Nephron (organoid): ENCODE measurements around the gene PTPRCAP.

Experiments used
- H3K27ac Mint-ChIP-seq, 3 experiments: 2 replicates each; pipeline ENCODE4 v1.8.0; 2020; ENCODE audit warnings: mixed read lengths in 3 of 3, mild to moderate bottlenecking in 2 of 3, moderate library complexity in 1 of 3
- H3K27me3 Mint-ChIP-seq: 2 replicates; pipeline ENCODE4 v1.8.0; 2021; ENCODE audit warnings: low read depth, mild to moderate bottlenecking, moderate library complexity, mixed read lengths
- H3K36me3 Mint-ChIP-seq: 2 replicates; pipeline ENCODE4 v1.8.0; 2020; ENCODE audit warnings: low read depth, mixed read lengths
- H3K4me1 Mint-ChIP-seq: 2 replicates; pipeline ENCODE4 v1.8.0; 2020; ENCODE audit warnings: mixed read lengths
- H3K4me3 Mint-ChIP-seq, 3 experiments: 2 replicates each; pipeline ENCODE4 v1.8.0; 2020; ENCODE audit warnings: mild to moderate bottlenecking in 3 of 3, mixed read lengths in 3 of 3, moderate library complexity in 2 of 3
- H3K9me3 Mint-ChIP-seq: 2 replicates; pipeline ENCODE4 v1.8.0; 2020; ENCODE audit warnings: mixed read lengths
- TF ChIP-seq, protein P1 (sequence below), 3 experiments: fragments of 200-600 bp; sonication (generic); IDR thresholded peaks; one replicate each; pipeline ENCODE4 v1.5.0; 2021; ENCODE audit warnings: antibody characterized with exemption in 3 of 3; ENCODE audit not compliant: unreplicated experiment in 3 of 3

The PTPRCAP gene

DNA sequence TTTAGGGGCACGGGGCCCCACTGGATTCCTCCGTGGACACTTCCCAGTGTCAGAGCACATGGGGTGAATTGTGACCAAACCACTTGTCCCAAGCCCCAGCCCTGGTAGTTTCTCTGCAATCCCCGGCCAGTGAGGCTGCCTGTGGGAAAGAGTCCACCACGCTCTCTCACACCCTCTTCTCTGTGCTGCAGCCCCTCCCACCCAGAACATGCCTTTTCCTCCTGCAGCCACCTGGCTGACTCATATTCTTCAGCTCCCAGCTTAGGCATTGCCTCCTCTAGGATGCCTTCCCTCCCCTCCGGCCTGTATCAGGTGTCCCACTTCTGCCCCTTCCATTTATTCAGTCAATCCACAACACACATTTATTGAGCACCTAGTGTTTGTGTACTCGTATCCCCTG, 14.6 kb downstream of the PTPRCAP start:
- Mint-ChIP-seq H3K4me3 (peak overlapping the region; percentile 49 to 62 (median 49)), H3K4me1 (peaks cover 8% of the 10 kb centered on the region), H3K9me3 (no peaks in the 10 kb centered on the region), H3K36me3 (no peaks in the 10 kb centered on the region), H3K27me3 (peaks cover 2% of the 10 kb centered on the region), H3K27ac (peak overlapping the region in 2 of 3 experiments; percentile 53 to 74)
- TF ChIP-seq, protein P1, sequence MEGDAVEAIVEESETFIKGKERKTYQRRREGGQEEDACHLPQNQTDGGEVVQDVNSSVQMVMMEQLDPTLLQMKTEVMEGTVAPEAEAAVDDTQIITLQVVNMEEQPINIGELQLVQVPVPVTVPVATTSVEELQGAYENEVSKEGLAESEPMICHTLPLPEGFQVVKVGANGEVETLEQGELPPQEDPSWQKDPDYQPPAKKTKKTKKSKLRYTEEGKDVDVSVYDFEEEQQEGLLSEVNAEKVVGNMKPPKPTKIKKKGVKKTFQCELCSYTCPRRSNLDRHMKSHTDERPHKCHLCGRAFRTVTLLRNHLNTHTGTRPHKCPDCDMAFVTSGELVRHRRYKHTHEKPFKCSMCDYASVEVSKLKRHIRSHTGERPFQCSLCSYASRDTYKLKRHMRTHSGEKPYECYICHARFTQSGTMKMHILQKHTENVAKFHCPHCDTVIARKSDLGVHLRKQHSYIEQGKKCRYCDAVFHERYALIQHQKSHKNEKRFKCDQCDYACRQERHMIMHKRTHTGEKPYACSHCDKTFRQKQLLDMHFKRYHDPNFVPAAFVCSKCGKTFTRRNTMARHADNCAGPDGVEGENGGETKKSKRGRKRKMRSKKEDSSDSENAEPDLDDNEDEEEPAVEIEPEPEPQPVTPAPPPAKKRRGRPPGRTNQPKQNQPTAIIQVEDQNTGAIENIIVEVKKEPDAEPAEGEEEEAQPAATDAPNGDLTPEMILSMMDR (IDR thresholded peaks at IDR 0.05; ENCODE audit: unreplicated experiment in 3 of 3) = no peak

DNA sequence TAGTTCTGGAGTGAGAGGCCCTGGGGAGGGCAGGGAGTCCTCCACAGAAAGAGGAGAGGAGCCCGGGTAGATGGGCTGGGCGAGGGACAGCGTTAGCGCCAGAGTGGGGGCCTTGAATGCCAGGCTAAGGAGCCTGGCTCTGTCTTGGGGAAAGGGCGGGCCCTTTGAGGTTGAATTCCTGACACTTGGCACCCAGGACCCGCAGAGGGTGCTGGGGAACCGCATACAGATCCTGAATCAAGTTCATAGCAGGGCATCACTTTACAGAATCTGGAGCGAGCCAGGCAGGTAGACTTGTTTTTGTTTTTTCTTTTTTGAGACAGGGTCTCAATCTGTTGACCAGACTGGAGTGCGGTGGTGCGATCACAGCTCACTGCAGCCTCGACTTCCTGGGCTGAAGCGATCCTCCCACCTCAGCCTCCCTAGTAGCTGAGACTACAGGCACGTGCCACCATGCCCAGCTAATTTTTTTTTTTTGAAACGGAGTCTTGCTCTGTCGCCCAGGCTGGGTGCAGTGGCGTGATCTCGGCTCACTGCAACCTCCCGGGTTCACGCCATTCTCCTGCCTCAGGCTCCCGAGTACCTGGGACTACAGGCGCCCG, 16.0 kb downstream of the PTPRCAP start:
- peaks cover 13% of the 10 kb centered on the region for H3K4me1 Mint-ChIP-seq
- no peaks in the 10 kb centered on the region for H3K9me3 Mint-ChIP-seq
- TF ChIP-seq, protein P1 (IDR thresholded peaks at IDR 0.05; ENCODE audit: unreplicated experiment in 3 of 3) = no peak
- H3K27ac Mint-ChIP-seq = peak overlapping the region; percentile 55 to 93 (median 90)
- H3K36me3 Mint-ChIP-seq = no peaks in the 10 kb centered on the region
- peaks cover 10% of the 10 kb centered on the region for H3K27me3 Mint-ChIP-seq
- peak overlapping the region; percentile 72 to 82 (median 77) for H3K4me3 Mint-ChIP-seq

DNA sequence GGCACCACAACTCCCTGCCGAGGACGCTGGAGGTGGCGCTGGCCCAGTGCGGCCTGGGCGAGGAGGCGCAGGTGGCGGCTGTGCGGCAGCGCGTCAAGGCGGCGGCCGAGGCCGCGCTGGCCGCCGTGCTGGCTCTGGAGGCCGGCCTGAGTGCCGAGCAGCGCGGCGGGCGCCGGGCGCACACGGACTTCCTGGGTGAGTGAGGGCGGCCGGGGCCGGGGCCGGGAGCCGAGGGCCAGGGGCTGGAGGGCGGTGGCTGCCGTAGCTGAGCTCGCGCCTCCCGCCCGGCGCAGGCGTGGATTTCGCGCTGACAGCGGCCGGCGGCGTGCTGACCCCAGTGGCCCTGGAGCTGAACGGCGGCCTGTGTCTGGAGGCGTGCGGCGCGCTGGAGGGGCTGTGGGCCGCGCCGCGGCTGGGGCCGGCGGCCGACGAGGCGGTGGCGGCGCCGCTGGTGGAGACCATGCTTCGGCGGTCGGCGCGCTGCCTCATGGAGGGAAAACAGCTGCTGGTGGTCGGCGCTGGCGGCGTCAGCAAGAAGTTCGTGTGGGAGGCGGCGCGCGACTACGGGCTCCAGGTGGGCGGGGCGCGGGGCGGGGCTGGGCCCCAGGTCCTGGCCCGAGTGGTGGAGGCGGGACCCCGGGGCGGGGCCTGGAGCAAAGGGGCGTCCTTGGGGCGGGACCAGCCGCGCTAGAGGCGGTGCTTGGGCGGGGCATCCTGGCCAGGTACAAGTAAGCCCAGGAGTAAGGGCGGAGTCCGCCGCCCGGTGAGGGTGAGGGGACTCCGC, 16.6 kb downstream of the PTPRCAP start:
- TF ChIP-seq, protein P1 (IDR thresholded peaks at IDR 0.05; ENCODE audit: unreplicated experiment in 3 of 3) = no peak
- no peaks in the 10 kb centered on the region for H3K36me3 Mint-ChIP-seq
- peak overlapping the region; percentile 72 to 82 (median 77) for H3K4me3 Mint-ChIP-seq
- H3K27me3 Mint-ChIP-seq = peaks cover 17% of the 10 kb centered on the region
- H3K9me3 Mint-ChIP-seq = no peaks in the 10 kb centered on the region
- H3K27ac Mint-ChIP-seq = peak overlapping the region; percentile 55 to 93 (median 90)
- peaks cover 19% of the 10 kb centered on the region for H3K4me1 Mint-ChIP-seq

DNA sequence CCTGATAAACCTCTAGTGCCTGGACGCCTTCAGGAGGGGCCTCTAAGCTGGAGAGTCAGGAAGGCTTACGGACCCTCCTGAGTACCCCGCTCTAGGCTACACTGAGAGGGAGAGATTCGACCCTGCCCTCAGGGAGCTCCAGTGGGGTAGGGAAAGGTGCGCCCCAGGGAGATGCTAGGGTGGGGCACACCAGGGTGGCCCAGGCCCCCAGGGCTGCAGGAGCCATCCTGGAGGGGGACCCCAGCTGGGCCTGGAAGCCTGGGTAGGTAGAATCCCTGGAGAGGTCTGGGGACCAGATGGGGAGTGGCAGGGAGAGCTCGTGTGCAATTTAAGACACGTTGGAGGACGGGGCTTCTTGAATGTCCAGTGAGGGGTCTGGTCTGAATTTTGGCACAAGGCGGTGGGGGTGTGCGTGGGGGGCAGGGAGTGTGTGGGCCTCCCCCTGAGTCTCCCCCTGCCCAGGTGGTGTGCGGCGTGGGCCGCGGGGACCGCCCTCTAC, 17.3 kb downstream of the PTPRCAP start:
- Mint-ChIP-seq H3K36me3 (no peaks in the 10 kb centered on the region), H3K4me1 (peaks cover 19% of the 10 kb centered on the region), H3K4me3 (peak overlapping the region; percentile 77 to 83 (median 80)), H3K27me3 (peaks cover 18% of the 10 kb centered on the region), H3K9me3 (no peaks in the 10 kb centered on the region), H3K27ac (peak overlapping the region; percentile 48 to 91 (median 84))
- TF ChIP-seq, protein P1 (IDR thresholded peaks at IDR 0.05; ENCODE audit: unreplicated experiment in 3 of 3) = no peak

DNA sequence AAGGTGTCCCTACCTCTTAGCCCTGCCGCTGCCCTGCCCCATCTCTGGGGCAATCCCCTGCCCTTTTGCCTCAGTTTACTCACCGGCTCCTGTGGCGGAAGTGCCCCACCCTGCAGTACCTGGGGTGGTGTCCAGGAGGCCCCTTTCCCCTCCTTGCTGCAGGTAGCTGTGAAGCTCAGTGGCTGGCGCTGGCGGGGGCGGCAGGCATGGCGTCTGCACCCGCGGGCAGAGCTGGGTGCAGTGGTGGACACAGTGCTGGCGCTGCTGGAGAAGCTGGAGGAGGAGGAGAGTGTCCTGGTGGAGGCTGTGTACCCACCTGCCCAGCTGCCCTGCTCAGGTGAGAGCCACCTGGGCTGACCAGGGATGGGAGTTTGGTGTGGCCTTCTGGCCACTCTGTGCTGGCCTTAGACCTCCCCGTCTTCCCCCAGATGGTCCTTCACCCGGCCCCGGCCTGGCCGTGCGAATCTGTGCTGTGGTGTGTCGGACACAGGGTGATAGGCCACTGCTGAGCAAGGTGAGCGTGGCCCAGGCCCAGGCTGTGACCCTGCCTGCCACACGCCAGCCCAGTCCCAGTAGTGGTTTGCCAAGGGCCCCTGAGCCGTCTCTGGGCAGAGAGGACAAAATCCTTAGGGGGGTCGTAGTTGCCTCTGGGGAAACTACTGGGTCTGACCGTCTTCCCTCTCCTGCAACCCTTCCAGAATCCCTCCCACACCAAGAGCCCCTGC, 18.0 kb downstream of the PTPRCAP start:
- H3K4me3 Mint-ChIP-seq = peak overlapping the region; percentile 77 to 83 (median 80)
- TF ChIP-seq, protein P1 (IDR thresholded peaks at IDR 0.05; ENCODE audit: unreplicated experiment in 3 of 3) = no peak
- no peaks in the 10 kb centered on the region for H3K9me3 Mint-ChIP-seq
- H3K4me1 Mint-ChIP-seq = peaks cover 19% of the 10 kb centered on the region
- peaks cover 25% of the 10 kb centered on the region for H3K27me3 Mint-ChIP-seq
- peak overlapping the region; percentile 48 to 91 (median 84) for H3K27ac Mint-ChIP-seq
- H3K36me3 Mint-ChIP-seq = no peaks in the 10 kb centered on the region
